Astrocyte of the cerebellum (primary cell): Measurements from ENCODE around the gene PPIL1.

Experiments used
- DNase-seq: peaks from one replicate; pipeline ENCODE4 v3.0.0-alpha.2; 2011; ENCODE audit warnings: low read depth
- H3K4me3 ChIP-seq: 2 replicates; pipeline ENCODE4 v1.5.1; 2011; ENCODE audit warnings: mild to moderate bottlenecking, low read depth, low read length, moderate library complexity
- in situ Hi-C: cut with HindIII; loops from 2 replicates; pipeline ENCODE4 v1.10.0; 2017; ENCODE audit warnings: low sequenced_read_pairs
- TF ChIP-seq, protein P1 (sequence below): IDR thresholded peaks from 2 replicates; pipeline ENCODE4 v1.5.1; 2012; ENCODE audit warnings: low read length, low read depth, moderate library complexity, mild to moderate bottlenecking; ENCODE audit errors: missing control alignments

Gene PPIL1

DNA sequence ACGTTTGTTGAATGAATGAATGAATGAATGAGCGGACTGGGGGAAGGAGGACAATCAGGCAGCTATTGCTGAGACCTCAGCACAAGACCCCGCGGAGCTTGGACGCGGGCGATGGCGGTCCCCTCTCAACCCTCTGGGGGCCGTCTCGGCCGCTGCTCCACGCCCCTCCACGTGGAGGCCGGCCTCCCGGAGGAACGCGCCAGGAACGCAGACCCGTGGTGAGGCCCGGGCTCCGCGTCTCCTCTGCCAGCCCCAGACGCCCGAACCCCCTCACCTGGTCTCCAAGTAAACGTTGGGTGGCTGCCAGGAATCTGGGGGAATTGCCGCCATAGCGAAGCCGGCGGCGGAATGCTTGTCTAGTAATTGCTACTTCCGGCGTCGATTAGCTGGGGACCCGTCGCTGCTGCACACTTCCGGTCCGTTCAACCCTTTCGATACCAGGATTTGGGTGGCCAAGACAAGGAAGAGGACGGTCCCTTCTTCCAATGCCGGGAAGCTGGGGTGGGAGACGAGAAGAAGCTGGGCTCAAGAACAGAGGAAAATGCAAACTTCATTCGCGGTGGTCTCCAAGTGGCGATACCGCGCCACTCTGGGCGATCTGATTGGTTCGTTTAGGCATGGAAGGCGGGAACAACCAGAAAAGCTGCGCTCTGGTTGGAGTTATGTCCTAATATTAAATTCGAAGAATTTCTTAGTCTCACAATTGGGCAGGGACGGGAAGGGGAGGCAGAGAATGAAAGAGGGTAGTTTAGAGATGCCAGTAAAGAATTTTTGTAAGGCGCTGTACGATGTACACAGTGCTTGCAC, at the start of gene PPIL1:
Gene PPIL1 (minus strand): TSS at position 361 of the 807 bp plus-strand sequence. CDS start 31 bp downstream, at position 330.
- in situ Hi-C loops, result no loop called here
- TF ChIP-seq, protein P1, sequence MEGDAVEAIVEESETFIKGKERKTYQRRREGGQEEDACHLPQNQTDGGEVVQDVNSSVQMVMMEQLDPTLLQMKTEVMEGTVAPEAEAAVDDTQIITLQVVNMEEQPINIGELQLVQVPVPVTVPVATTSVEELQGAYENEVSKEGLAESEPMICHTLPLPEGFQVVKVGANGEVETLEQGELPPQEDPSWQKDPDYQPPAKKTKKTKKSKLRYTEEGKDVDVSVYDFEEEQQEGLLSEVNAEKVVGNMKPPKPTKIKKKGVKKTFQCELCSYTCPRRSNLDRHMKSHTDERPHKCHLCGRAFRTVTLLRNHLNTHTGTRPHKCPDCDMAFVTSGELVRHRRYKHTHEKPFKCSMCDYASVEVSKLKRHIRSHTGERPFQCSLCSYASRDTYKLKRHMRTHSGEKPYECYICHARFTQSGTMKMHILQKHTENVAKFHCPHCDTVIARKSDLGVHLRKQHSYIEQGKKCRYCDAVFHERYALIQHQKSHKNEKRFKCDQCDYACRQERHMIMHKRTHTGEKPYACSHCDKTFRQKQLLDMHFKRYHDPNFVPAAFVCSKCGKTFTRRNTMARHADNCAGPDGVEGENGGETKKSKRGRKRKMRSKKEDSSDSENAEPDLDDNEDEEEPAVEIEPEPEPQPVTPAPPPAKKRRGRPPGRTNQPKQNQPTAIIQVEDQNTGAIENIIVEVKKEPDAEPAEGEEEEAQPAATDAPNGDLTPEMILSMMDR, result no peak
- H3K4me3 ChIP-seq, result peak within 1 kb of the TSS; percentile 80
- DNase-seq, result peak; percentile 80

DNA sequence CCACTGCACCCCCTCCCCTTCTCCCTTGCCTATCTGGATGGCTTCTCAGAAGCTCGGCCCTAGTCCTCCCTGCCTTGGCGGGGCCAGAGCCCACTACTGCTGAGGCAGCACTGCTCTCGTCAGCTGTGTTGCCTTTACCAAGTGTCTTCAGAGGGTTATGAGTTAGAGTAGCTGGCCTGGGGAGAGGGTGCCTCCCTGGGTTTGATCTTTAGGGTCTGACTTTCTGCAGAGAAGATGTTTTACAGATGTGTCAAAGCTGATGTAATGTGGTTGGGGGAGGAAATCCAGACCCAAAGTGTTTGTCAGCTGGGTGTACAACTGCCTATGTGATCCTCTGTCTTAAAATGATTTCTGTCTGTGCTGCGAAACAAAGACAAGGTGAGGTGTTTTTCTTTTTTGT, 49.5 kb upstream of the PPIL1 start:
- no peak overlapping the region for H3K4me3 ChIP-seq
- DNase-seq, result no peak
- TF ChIP-seq, protein P1, result no peak
- in situ Hi-C loops, result no loop called here

DNA sequence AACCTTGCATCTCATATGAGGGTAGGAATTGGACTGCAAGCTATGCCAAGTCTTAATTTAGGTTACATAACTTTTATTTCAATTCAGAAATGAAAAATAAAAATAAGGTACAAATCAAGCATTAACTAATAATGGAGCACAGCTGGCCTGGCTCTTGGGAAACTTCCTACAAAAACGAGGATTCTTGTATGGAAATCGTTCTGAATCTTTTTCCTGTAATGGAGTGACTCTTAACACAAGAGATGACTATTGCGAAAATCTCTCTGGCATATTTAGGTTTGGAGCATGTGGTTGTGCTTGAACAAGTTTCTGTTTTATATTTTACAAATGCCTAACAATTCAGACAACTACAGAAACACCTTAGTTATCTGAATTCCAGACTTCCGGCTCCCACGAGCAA, 45.9 kb upstream of the PPIL1 start:
- DNase-seq, result no peak
- in situ Hi-C loops, result no loop called here
- H3K4me3 ChIP-seq, result no peak overlapping the region
- TF ChIP-seq, protein P1, result no peak

DNA sequence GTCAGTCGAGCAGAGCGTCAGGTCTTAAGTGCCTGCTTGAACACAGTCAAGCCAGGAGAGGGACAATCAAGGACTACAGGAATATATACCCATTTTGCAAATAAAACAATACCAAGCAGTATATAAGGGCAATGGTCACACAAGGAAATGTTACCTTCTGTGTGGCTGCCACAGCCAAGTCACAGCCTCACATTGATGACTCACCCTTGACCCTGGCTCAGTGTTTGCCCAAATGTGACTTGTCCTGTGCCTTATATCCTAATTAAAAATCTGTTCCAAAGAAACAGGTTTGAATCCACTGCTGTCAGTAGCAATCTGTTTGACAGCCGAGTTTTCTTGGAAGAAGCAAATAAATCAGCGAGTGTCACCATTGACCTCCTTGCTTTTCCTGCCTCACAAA, 45.4 kb upstream of the PPIL1 start:
- no peak overlapping the region for H3K4me3 ChIP-seq
- in situ Hi-C loops, result no loop called here
- DNase-seq, result no peak
- TF ChIP-seq, protein P1, result no peak

DNA sequence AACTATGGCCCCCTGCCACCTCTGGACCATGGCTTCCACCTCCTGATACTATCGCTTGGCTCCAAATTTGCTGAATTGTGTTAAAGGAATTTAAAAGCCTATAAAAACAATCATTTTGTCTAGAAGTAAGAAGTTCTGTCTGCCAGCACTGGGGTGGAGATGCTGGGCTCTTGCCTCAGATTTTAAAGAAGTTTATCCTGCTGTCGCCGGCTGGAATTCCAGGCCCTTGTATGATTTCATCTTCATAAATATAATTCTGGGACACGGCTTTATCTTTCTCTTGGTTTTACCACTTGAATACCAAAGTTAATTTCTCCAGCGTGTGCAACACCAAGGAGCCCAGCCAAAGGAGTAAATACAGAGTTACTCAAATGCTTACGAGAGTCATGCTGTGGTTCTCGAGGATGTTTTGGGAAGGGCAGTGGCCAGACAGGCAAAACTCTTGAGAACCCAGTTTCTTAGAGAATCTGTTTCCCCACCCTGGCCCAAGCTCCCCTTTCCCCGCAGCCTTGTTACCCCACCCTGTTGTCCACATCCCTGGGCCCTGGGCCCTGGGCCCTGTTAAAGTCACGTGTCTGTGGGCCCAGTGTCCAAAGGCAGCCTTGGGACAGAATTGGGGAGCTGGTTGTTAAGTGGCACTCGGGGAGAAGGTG, 43.1 kb upstream of the PPIL1 start:
- no peak for DNase-seq
- in situ Hi-C loops, result no loop called here
- TF ChIP-seq, protein P1, result no peak
- H3K4me3 ChIP-seq, result no peak overlapping the region

DNA sequence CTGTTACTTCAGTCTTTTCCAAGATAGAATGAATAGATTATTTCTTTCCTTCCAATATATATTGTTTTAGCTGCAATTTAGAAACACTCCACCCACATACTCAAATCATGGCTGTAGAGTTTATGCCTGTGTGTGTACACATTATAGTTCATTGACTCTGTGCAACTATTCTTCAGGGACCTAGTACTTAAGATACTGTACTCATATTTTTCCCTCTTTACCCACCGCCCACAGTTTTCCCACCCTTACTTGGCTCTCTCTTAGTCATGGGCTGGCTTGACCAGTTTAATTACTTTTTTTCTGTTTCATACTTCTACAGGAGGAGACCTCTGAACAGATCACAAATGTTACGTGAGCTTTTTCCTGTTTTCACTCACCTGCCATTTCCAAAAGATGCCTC, 41.5 kb upstream of the PPIL1 start:
- H3K4me3 ChIP-seq, result no peak overlapping the region
- in situ Hi-C loops, result no loop called here
- TF ChIP-seq, protein P1, result no peak
- DNase-seq, result no peak
